ENCODE data around the gene GET4. TPM values are rescaled to one million over a fixed set of nuclear protein-coding genes. Genes with fewer than 3 reads are reported as not detected.
A peak's percentile ranks its signal among the peaks of the same experiment; 100 is the strongest.

GET4 gene
- total and polyA plus RNA-seq, 2 of the 8 experiments (the other 6 are each of a cell fraction or from before 2014, with no cell fraction given): 56.7 to 74.1 TPM

- H3K23me2 ChIP-seq (ENCODE audit: low read depth, low read length): peaks cover 5% of the 10 kb centered on the region; the same call in 1 of the 2 replicates
- peak overlapping the region in 1 of 2 experiments; percentile 3; a peak in 1 of 4 replicates for H3K4me2 ChIP-seq (ENCODE audit: insufficient read depth in 1 of 2, low read depth in 2 of 2, low read length in 2 of 2)
- no peak overlapping the region for H3K14ac ChIP-seq (ENCODE audit: insufficient read length)
- H3K56ac ChIP-seq (replicated peaks; ENCODE audit: insufficient read length, low read depth, low read length): no peak overlapping the region
- peaks cover 0 to 5% (median 0%) of the 10 kb centered on the region in 4 experiments; a peak in 3 of 7 replicates for H3K4me1 ChIP-seq (replicated peaks in 1 of 4; ENCODE audit: control insufficient read depth in 3 of 4, insufficient read depth in 4 of 4, low read length in 3 of 4)
- no peak overlapping the region for H3K18ac ChIP-seq (ENCODE audit: extremely low read depth, low read length)
- peaks cover 29 to 34% of the 10 kb centered on the region in 2 experiments for H4K20me1 ChIP-seq (replicated peaks in 1 of 2; ENCODE audit: control insufficient read depth in 1 of 2, insufficient read depth in 2 of 2, low read length in 2 of 2)
- H3K36me3 ChIP-seq (ENCODE audit: control insufficient read depth in 2 of 4, insufficient read depth in 4 of 4, low read length in 3 of 4): peaks cover 0 to 12% (median under 1%) of the 10 kb centered on the region in 4 experiments; a peak in 3 of 8 replicates
- TF ChIP-seq MAFK (IDR thresholded peaks at IDR 0.05; ENCODE audit: low read depth, low read length): no peak
- H3K79me1 ChIP-seq (ENCODE audit: low read depth, low read length): peaks cover 8% of the 10 kb centered on the region
- H2BK5ac ChIP-seq (ENCODE audit: low read depth, low read length): no peak overlapping the region; the same call in 1 of the 2 replicates
- no peak overlapping the region for H4K91ac ChIP-seq (replicated peaks; ENCODE audit: insufficient read length, low read length)
- H3K4ac ChIP-seq (replicated peaks; ENCODE audit: insufficient read length, low read depth, low read length): no peak overlapping the region
- no peak overlapping the region for H2BK15ac ChIP-seq (ENCODE audit: low read length)
- H3K27ac ChIP-seq (ENCODE audit: low read depth, low read length): no peak overlapping the region
- no peak overlapping the region for H2AK5ac ChIP-seq (ENCODE audit: low read depth, low read length)
- H3K27me3 ChIP-seq (replicated peaks in 1 of 4; ENCODE audit: control insufficient read depth in 3 of 4, extremely low read depth in 1 of 4, insufficient read depth in 3 of 4, low read length in 3 of 4): no peaks in the 10 kb centered on the region
- H2AFZ ChIP-seq (ENCODE audit: low read length): no peak overlapping the region
- no peak overlapping the region for H3K23ac ChIP-seq (ENCODE audit: insufficient read length)
- no peak overlapping the region for H4K5ac ChIP-seq (ENCODE audit: insufficient read length, low read depth, low read length)
- H2BK20ac ChIP-seq (ENCODE audit: low read length): no peak overlapping the region
- FAIRE-seq (no peak), DNase-seq (ENCODE audit: low read depth in 1 of 2, low spot score in 2 of 2) (no peak)
- H2BK12ac ChIP-seq (ENCODE audit: low read depth, low read length): no peak overlapping the region
- H4K8ac ChIP-seq (ENCODE audit: extremely low read depth, insufficient read depth, low read length): no peak overlapping the region; the same call in 1 of the 2 replicates
- no peak overlapping the region for H3K4me3 ChIP-seq (ENCODE audit: extremely low read depth in 1 of 4, insufficient read depth in 2 of 4, low read depth in 3 of 4, low read length in 4 of 4)
- peaks cover 48 to 70% of the 10 kb centered on the region in 2 experiments for H3K79me2 ChIP-seq (ENCODE audit: control insufficient read depth in 1 of 2, insufficient read depth in 2 of 2, low read length in 2 of 2)
- no peaks in the 10 kb centered on the region; a peak in 1 of 4 replicates for H3K9me3 ChIP-seq (ENCODE audit: insufficient read depth in 2 of 2, low read depth in 1 of 2, low read length in 1 of 2)
- 97% methylated on average over 15 of the region's 15 CpGs; no CpG with 5 or more reads in 1 of the 2 experiments for WGBS, 2 experiments (ENCODE audit: extremely low coverage in 1 of 2, insufficient coverage in 1 of 2, insufficient read length in 1 of 2, insufficient replicate concordance in 2 of 2, low coverage in 1 of 2, low lambda C conversion rate in 2 of 2, missing lambda C conversion rate in 1 of 2)
- H3K9ac ChIP-seq (replicated peaks in 1 of 4; ENCODE audit: extremely low read depth in 1 of 4, low read depth in 3 of 4, low read length in 3 of 4): no peak overlapping the region
- CTCF ChIA-PET (ENCODE audit: partially characterized antibody): interaction anchor here (1.0 to 1.7 kb wide), 2 partner anchors 13 to 42 kb away, joined by 4 read pairs; no protein-coding TSS in a partner anchor
- POLR2A ChIA-PET (ENCODE audit: partially characterized antibody): interaction anchor here (0.7 to 2.3 kb wide), 3 partner anchors 19 to 252 kb away, joined by 3 to 7 read pairs (median 3); no protein-coding TSS in a partner anchor
- H2BK120ac ChIP-seq (replicated peaks; ENCODE audit: low read depth, low read length): no peak overlapping the region
These were observed 2.7 kb downstream of the GET4 start for GRCh38 chr7:879093-879492.

All from H1 (cell line).